ENCODE results near the gene DMC1.

DNA sequence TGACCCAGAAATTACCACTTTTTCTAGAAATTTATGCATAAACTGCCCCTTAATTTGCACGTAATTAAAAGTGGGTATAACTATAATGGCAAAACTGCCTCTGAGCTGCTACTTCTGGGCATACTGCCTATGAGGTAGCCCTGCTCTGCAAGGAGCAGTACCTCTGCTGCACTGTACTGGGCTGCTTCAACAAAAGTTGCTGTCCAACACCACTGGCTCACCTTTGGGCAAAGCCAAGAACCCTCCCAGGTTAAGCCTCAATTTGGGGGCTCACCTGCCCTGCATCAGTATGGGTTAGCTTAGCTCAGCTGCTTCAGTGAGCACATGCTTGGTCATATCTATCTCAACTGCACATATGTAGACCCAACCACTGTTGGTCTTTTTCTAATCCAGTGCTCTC is 4.5 kb downstream of the DMC1 start:
- TF ChIP-seq, protein P1, sequence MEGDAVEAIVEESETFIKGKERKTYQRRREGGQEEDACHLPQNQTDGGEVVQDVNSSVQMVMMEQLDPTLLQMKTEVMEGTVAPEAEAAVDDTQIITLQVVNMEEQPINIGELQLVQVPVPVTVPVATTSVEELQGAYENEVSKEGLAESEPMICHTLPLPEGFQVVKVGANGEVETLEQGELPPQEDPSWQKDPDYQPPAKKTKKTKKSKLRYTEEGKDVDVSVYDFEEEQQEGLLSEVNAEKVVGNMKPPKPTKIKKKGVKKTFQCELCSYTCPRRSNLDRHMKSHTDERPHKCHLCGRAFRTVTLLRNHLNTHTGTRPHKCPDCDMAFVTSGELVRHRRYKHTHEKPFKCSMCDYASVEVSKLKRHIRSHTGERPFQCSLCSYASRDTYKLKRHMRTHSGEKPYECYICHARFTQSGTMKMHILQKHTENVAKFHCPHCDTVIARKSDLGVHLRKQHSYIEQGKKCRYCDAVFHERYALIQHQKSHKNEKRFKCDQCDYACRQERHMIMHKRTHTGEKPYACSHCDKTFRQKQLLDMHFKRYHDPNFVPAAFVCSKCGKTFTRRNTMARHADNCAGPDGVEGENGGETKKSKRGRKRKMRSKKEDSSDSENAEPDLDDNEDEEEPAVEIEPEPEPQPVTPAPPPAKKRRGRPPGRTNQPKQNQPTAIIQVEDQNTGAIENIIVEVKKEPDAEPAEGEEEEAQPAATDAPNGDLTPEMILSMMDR (IDR thresholded peaks at IDR 0.05) = no peak
- TF ChIP-seq POLR2A (IDR thresholded peaks at IDR 0.05) = no peak

All from lower leg skin (tissue), 3 donors.